Stimulated activated CD8-positive, alpha-beta memory T cell treated with anti-CD3 and anti-CD28 coated beads, Interleukin-7, amount 100 ng/mL, for 1 hour (primary cell): ENCODE data around the gene TBC1D13.
"Not testable (repeated sequence)": the region's sequence is repeated elsewhere in the genome, so short reads cannot be mapped to it uniquely, and the experiment has no call there.

Source experiments
- DNase-seq, 2 donors: peaks; one replicate each; pipeline ENCODE4 v3.0.0-alpha.2; 2020; ENCODE audit warnings: low read depth in 2 of 2

Gene TBC1D13

DNA sequence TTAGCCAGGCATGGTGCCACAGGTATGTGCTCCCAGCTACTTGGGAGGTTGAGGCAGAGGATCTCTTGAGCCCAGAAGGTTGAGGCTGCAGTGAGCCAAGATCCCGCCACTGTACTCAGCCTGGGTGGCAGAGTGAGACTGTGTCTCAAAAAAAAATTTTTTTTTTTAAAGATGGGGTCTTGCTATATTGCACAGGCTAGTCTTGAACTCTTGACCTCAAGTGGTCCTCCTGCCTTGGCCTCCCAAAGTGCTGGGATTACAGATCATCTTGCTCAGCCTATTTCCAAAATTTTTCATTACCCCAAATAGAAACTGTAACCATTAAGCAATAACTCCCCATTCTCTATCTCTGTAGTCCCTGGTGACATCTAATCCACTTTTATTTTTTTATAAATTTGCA, 4.4 kb upstream of the TBC1D13 start:
- DNase-seq: no peak

DNA sequence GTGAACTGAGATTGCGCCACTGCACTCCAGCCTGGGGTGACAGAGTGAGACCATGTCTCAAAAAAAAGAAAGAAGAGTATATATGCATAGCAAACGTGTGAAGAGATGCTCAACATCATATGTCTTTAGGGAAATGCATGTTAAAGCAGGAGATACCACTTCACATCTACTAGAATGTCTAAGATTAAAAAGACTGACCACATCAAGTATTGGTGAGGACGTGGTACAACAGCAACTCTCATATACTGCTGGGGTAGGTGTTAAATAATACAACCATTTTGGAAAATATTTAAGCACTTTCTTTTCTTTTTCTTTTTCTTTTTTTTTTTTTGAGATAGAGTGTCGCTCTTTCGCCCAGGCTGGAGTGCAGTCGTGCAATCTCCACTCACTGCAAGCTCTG, 1.6 kb upstream of the TBC1D13 start:
- no peak for DNase-seq

DNA sequence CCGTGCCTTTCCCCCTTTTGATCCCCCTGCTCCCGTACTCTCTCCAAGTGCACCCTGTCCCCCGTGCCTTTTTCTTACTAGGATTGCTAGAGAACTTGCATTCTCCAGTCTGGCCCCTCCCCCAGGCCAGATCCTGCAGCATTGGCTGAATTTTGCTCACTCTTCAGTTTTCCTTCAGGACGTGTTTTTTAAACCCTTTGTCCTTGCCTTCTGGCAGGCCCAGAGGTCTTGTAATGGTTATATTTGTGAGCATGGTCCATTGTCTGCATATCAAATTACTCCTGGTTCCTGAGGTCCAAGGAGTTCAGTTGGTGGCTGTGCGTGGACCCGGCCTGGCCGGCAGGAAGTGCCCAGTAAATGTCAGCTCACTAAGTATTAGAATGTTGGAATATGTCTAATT, 606 bp downstream of the TBC1D13 start:
- DNase-seq: no peak

DNA sequence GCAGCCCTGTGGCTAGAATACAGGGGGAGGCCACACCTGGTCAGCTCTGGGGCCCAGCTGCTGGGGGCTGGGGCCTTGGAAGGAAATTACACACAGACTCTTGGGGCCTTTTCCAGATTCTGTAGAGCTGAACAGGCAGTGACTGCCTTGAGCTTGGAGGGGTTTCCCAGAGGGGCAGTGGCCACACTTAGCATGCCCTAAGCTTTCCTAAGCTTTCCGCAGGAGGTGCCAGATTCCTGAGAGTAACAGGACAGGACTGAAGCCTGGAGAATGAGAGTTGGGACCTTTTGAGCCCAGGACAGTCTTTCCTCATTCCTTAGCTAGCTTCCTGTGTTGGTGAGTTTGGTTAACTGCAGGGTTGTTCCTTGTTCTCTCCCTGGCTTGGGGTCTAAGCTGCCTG, 1.4 kb downstream of the TBC1D13 start:
- no peak for DNase-seq

DNA sequence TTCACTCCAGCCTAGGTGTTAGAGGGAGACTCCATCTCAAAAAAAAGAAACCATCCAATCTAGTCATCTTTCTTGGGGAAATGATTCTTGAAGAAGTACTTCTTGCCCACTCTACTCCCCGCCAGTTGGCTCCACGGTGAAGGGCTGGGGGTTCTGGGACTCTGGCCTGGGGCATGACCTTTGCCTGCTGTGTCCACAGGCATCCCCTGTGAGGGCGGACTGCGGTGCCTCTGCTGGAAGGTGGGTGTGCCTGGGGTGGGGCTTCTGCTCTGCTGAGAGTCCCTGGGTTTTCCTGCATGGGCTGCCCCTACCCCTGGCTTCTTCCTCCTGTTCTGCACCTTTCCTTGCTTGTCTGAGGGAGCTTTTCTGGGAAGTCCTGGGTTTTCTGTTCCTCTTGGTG, 3.5 kb downstream of the TBC1D13 start:
- no peak for DNase-seq

DNA sequence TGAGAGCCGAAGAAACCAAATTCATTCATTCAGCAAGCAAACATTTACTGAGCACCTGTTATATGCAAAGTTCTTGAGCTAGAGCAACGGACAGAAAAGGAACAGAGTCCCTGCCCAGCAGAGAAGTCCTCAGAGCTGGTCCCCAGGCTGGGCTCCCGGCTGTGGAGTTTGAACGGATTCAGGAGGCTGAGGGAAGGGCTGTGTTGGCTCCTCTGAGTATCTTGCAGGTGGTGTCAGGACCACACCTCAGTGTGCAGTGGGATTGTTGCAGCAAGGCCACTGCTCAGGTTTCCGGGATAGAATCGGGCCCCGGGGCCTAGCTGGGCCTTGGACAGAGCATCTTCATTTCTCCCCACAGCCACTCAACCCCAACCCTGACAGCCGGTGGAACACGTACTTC, 5.1 kb downstream of the TBC1D13 start:
- no peak for DNase-seq

DNA sequence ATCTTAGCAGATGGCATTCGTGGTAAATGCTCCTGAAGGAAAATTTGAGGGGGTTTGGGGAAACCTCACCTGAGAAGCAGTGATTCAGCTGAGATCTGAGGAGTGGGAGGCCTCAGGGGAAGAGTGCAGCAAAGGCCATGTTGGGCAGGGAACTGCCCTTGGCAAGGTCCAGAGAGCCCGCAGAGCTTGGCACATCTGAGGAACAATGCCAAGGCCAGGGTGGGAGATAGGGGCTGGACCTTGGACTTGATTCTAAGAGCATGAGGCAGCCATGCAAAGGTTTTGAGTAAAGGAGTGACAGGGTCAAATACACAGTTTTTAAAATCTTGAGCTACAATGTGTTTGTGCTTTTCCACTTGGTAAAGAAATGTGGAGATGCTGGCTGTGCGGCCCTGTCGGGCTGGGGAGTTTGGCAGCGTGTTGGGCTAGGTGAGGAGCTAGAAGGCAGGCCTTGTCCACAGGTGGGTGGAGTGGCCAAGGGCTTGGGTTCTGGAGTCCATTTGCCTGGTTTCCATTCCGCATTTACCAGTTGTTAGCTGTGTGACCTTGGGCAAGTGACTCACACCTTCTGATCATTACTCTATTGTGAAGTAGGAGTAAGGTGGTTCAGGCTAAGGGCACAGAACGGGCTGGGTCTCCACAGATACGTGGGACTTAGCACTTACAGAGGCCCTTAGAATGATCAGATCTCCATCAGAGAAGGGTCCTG, 6.1 kb downstream of the TBC1D13 start:
- no peak for DNase-seq

DNA sequence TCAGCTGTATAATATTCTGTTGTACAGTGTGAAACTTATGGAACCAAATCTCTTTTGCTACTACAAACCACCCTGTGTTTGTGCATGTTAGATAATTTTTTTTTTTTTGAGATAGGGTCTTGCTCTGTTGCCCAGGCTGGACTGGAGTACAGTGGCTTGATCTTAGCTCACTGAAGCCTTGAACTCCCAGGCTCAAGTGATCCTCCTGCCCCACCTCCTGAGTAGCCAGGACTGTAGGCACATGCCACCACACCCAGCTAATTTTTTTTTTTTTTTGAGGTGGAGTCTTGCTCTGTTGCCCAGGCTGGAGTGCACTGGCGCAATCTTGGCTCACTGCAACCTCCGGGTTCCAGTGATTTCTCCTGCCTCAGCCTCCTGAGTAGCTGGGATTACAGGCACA, 7.9 kb downstream of the TBC1D13 start:
- DNase-seq: not testable (repeated sequence)

DNA sequence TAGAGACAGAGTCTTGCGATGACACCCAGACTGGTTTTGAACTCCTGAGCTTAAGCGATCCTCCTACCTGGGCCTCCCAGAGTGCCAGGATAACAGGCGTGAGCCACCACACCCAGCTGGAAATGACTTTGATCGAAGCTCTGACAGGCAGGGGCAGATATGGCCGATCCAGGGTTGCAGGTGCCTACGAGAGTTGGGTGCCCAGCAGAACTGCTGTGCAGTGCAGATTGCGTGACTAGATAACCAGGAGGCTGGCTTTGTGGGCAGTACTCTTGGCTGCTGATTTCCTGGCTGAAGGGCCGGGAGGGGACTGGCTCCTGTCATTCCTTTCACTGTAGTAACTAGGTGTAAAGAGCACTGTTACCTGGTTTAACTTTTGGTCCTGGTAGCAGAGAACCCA, 11.8 kb downstream of the TBC1D13 start:
- DNase-seq: no peak

DNA sequence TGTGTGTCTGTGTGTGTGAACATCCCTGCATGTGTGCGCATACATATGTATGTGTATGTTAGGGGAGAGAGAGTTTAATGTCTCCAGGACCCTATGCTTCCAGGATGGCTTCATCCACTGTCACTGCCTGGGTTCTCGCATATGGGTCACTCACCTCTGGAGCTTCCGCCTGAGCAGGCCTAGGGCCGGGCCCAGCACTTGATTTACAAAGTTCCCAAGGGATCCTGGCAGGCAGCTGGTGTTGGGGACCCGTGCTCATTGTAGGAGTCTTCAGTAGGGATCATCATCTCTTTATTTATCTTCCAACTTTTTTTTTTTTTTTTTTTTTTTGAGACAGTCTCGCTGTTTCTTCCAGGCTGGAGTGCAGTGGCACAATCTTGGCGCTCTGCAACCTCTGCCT, 13.0 kb downstream of the TBC1D13 start:
- no peak for DNase-seq

DNA sequence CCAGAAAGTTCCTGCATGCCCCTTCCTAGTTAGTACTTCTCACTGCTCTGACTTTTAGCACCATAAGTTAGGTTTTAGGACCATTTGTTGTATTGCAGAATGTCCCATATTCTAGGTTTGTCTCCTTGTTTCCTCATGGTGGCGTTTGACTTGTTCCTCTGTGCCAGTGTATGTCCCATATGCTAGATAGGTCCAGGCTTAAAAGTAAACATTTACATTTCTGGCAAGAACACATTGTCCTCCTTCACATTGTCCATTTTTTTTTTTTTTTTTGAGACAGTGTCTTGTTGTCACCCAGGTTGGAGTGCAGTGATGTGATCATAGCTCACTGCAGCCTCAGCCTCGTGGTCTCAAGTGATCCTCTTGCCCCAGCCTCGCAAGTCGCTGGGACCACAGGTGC, 15.4 kb downstream of the TBC1D13 start:
- no peak for DNase-seq

DNA sequence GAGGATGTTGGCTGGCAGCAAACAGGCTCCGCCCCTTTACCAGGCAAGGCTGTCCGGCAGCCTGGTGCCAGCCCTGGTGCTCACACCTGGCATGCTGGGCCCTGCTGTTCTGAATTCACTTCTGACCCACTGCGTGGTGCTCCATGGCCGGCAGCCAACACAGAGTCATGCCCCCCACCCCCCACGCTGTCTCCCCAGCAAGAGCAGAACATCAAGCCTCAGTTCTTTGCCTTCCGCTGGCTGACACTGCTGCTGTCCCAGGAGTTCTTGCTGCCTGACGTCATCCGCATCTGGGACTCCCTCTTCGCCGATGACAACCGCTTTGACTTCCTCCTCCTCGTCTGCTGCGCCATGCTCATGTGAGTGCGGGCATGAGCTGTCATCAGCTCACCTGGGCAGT, 18.6 kb downstream of the TBC1D13 start:
- no peak for DNase-seq

DNA sequence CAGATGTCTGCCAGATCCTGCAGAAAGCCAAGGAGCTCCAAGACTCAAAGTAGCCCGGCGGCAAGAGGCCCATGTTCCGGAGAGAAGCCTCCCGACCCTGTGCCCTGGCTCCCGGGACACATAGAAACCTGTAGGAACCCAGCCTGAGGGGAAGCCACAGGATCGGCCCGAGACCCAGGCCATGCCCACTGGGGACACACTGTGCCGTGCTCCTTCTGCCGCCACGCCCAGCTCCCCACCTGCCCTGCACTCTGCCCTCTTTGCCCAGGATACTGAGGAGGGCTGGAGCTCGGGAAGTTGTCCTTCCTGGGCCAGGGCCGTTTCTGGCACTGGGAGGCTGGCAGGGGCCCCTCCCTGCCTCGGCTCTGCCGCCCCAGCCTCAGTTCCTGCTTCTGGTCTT, 20.8 kb downstream of the TBC1D13 start:
- DNase-seq: no peak

DNA sequence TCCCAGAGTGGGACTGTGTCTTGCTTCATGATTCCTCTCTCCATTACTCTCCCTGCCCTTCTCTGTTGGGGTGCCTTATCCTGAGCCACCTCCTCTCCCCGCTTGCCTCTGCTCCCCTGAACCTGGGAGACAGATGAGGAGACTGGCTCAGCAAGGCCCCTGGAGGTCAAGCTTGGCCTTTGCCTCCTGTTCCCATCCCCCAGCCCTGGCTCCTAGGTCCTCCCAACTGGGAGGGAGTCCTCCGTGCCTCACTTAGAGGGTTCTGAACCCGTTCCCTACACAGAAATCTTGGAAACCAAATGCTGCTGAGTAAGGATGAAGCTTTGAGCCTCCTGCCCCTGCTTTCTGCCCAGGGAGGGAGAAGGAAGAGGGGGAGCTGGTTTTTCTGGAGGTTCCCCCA, 21.5 kb downstream of the TBC1D13 start:
- no peak for DNase-seq

DNA sequence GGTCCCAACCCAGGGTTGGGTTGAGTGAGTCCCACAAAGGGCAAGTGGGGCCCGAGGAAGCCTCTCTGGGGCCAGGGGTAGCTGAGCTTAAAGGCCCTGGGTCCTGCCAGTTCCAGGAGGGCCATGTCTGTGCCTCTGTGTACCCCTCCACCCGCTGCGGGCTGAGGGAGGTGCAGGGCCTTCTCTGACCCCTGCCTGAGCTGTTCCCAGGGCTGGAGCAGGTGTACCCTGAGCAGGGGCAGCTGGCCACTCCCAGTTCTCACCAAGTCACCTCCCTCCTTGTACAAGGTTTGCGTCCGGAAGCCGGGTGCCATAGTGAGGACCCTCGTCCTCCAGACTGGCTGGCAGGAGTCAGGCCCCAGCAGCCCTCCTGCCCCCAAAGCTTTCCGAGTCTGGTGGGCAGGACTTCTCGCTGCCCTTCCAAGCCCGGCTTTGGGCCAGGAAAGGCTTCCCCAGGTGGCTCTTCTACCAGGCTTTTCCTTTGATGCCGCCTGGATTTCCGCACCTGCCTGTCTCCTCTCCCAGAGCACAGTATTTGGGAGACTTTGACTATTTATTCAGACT, 22.1 kb downstream of the TBC1D13 start:
- DNase-seq: no peak

DNA sequence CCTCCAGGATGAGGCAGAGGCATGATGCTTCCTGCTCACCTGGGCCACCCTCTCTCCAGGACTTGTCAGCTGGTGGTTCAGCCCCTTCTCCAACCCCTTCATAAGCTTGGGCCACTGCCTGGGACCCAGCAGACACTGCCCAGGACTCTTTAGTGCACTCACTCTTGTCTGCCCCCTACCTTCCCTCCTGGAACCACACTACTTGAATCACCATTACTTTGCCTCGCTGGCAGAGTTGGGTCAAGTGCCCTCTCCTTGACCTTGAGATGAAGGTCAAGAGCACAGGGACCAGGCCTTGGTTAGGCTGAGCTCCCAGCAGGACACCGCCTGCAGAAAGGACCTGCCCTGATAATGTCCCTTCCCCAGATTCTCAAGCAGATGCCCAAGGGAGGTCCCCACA, 22.8 kb downstream of the TBC1D13 start:
- DNase-seq: no peak

DNA sequence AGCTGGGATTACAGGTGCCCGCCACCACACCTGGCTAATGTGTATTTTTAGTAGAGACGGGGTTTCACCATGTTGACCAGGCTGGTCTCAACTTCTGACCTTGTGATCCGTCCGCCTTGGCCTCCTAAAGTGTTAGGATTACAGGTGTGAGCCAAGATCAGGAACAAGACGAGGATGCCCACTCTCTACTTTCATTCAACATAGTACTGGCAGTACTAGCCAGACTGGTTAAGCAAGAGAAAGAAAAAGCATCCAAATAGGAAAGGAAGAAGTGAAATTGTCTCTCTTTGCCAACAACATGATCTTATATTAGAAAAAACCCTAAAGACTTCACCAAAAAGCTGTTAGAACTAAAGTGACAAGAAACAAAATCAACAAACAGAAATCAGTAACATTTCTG, 23.8 kb downstream of the TBC1D13 start:
- no peak for DNase-seq

DNA sequence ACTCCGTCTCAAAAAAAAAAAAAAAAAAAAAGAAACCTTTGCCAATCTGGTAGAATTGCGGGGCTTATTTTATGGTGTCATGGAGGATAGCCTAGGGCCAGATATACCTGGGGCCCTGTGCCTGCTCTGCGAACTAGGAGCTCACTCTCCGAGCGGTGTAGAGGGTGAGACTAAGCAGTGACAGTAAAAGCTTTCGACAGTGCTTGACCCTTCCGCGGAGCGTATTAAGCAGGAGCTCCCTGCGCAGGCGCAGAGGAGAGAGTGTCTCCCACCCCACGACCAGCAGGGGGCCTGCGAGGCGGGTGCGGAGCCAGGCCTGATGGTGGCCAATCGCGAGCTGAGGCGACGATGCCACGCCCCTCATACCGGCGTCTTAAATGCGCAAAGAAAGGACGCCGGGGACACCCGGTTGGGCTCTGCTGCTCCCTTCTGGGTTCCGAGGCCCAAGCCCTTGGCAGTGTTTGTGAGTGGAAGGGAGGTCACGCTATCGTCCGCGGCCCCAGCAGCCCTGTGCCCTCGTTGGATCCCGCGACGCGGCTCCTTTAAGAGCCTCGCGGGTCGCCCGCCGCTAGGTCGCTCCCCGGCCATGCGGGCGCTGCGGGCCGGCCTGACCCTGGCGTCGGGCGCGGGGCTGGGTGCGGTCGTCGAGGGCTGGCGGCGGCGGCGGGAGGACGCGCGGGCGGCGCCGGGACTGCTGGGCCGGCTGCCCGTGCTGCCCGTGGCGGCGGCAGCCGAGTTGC, 31.2 kb downstream of the TBC1D13 start, which contains the start of gene ENDOG:
Gene ENDOG, plus strand, starts transcription at position 402 of the 740 bp plus-strand sequence. Its CDS starts 185 bp downstream, at position 587.
- DNase-seq: peak; percentile 94 to 96

DNA sequence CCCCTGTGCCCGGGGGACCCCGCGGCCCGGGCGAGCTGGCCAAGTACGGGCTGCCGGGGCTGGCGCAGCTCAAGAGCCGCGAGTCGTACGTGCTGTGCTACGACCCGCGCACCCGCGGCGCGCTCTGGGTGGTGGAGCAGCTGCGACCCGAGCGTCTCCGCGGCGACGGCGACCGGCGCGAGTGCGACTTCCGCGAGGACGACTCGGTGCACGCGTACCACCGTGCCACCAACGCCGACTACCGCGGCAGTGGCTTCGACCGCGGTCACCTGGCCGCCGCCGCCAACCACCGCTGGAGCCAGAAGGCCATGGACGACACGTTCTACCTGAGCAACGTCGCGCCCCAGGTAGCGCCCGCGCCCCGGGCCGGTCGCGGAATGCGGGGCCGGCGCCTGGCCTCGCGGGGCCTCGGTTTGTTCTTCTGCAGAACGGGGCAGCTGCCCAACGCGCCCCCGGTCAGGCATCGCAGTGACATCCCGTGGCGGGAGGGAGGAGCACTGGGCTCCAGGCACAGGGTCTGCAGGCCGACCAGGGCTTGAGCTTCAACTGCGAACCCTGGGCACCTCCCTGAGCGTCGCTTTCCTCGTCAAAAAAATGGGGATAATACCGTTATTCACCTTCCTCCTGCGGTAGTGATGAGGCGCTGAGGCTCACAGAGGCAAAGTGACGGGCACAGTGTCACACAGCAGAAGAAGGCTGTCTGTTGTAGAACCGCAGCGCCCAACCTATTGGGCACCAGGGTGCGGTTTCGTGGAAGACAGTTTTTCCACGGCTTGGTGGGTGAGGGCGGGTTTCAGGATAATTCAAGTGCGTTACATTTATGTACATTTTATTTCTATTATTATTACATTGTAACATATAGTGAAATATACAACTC, 32.0 kb downstream of the TBC1D13 start:
- peak in 1 of 2 donors; percentile 13 for DNase-seq

DNA sequence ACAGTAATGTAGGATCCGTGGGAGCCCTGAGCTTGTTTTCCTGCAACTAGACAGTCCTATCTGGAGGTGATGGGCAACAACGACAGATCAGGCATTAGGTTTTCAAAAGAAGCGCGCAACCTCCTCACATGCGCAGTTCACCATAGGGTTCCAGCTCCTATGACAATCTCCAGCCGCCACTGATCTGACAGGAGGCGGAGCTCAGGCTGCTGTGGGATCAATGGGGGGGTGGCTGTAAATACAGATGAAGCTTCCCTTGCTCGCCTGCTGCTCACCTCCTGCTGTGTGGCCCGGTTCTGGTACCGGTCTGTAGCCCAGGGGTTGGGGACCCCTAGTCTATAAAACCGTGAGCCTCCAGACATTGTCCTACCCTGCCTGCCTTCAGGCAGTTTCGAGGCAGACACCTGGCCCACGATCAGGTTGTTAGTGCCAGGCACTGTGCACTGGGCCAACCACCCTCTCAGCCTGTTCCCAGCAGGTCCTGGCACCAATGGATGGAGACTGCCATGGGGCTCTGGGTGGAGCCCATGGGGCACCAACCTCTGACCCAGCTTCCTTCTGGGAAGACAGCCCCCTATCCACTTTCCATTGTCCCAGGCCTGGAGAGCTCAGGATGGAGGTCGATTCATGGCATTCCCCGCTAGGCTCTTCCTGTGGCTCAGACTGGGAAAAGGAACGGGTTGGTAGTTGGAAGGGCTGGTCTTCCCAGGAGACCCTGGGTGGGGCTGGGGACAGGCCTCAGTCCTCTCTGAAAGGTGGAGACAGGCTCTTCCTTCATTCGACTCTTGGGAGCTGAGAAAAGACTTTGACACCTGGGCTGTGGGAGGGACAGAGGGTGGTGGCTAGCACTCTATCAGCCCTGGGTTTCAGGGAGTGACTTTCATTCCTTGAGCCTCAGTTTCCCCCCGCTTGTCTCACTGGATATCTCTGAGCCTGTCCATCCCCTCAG, 32.9 kb downstream of the TBC1D13 start:
- DNase-seq: no peak
